ENCODE data around the gene NDUFS3.

The NDUFS3 gene

GRCh38 chr11:47617417-47617809, 38.5 kb downstream of the NDUFS3 start:
- Histone ChIP-seq H4K20me1 (ENCODE audit: insufficient read depth, low read length, poor library complexity, severe bottlenecking) (no peaks in the 10 kb centered on the region), H3K4me1 (ENCODE audit: insufficient read depth, low read length, poor library complexity, severe bottlenecking) (peaks cover 4% of the 10 kb centered on the region), H3K9me3 (ENCODE audit: insufficient read depth, low read depth, low read length) (no peaks in the 10 kb centered on the region), H2AFZ (ENCODE audit: low read length) (no peak overlapping the region), H3K4me3 (ENCODE audit: low read length, poor library complexity, severe bottlenecking) (no peak overlapping the region), H3K9me2 (replicated peaks; ENCODE audit: low read depth, low read length) (no peaks in the 10 kb centered on the region), H3K9ac (ENCODE audit: low read depth, low read length, poor library complexity, severe bottlenecking) (peak overlapping the region; percentile 57), H3K79me2 (ENCODE audit: insufficient read depth, low read length) (no peaks in the 10 kb centered on the region), H3K4me2 (ENCODE audit: low read depth, low read length, poor library complexity, severe bottlenecking) (no peak overlapping the region), H3F3A (ENCODE audit: low read depth) (peaks cover 2% of the 10 kb centered on the region; the same call in 1 of the 2 replicates), H3K36me3 (ENCODE audit: insufficient read depth, low read length) (peaks cover 35% of the 10 kb centered on the region; the same call in 1 of the 2 replicates), H3K27me3 (ENCODE audit: insufficient read depth, low read length, poor library complexity, severe bottlenecking) (no peaks in the 10 kb centered on the region)
- TF ChIP-seq CTCF (conservative IDR thresholded peaks at IDR 0.05; ENCODE audit: low read length) = no peak
- no peak for TF ChIP-seq EZH2phosphoT487 (IDR thresholded peaks at IDR 0.05; ENCODE audit: borderline replicate concordance)

- H2AFZ ChIP-seq (ENCODE audit: low read length) = no peak overlapping the region
- peaks cover 2% of the 10 kb centered on the region; the same call in 1 of the 2 replicates for H3F3A ChIP-seq (ENCODE audit: low read depth)
- H3K9me2 ChIP-seq (replicated peaks; ENCODE audit: low read depth, low read length) = no peaks in the 10 kb centered on the region
- peaks cover 59% of the 10 kb centered on the region; the same call in 1 of the 2 replicates for H3K36me3 ChIP-seq (ENCODE audit: insufficient read depth, low read length)
- no peak overlapping the region for H3K4me2 ChIP-seq (ENCODE audit: low read depth, low read length, poor library complexity, severe bottlenecking)
- H3K79me2 ChIP-seq (ENCODE audit: insufficient read depth, low read length) = no peaks in the 10 kb centered on the region
- H3K9ac ChIP-seq (ENCODE audit: low read depth, low read length, poor library complexity, severe bottlenecking) = no peak overlapping the region
- no peak overlapping the region for H3K4me3 ChIP-seq (ENCODE audit: low read length, poor library complexity, severe bottlenecking)
- H4K20me1 ChIP-seq (ENCODE audit: insufficient read depth, low read length, poor library complexity, severe bottlenecking) = no peaks in the 10 kb centered on the region
- H3K4me1 ChIP-seq (ENCODE audit: insufficient read depth, low read length, poor library complexity, severe bottlenecking) = peaks cover 4% of the 10 kb centered on the region
- H3K9me3 ChIP-seq (ENCODE audit: insufficient read depth, low read depth, low read length) = no peaks in the 10 kb centered on the region
- TF ChIP-seq EZH2phosphoT487 (IDR thresholded peaks at IDR 0.05; ENCODE audit: borderline replicate concordance) = no peak
- no peak for TF ChIP-seq CTCF (conservative IDR thresholded peaks at IDR 0.05; ENCODE audit: low read length)
- no peaks in the 10 kb centered on the region for H3K27me3 ChIP-seq (ENCODE audit: insufficient read depth, low read length, poor library complexity, severe bottlenecking)
These were observed 42.0 kb downstream of the NDUFS3 start for GRCh38 chr11:47620836-47621378.

- H4K20me1 ChIP-seq (ENCODE audit: insufficient read depth, low read length, poor library complexity, severe bottlenecking) = no peaks in the 10 kb centered on the region
- H3K9me2 ChIP-seq (replicated peaks; ENCODE audit: low read depth, low read length) = no peaks in the 10 kb centered on the region
- H2AFZ ChIP-seq (ENCODE audit: low read length) = no peak overlapping the region
- no peak overlapping the region for H3K4me2 ChIP-seq (ENCODE audit: low read depth, low read length, poor library complexity, severe bottlenecking)
- no peaks in the 10 kb centered on the region for H3K27me3 ChIP-seq (ENCODE audit: insufficient read depth, low read length, poor library complexity, severe bottlenecking)
- no peak overlapping the region for H3K4me3 ChIP-seq (ENCODE audit: low read length, poor library complexity, severe bottlenecking)
- H3K9me3 ChIP-seq (ENCODE audit: insufficient read depth, low read depth, low read length) = no peaks in the 10 kb centered on the region
- no peaks in the 10 kb centered on the region for H3F3A ChIP-seq (ENCODE audit: low read depth)
- no peak overlapping the region for H3K9ac ChIP-seq (ENCODE audit: low read depth, low read length, poor library complexity, severe bottlenecking)
- H3K4me1 ChIP-seq (ENCODE audit: insufficient read depth, low read length, poor library complexity, severe bottlenecking) = no peaks in the 10 kb centered on the region
- TF ChIP-seq CTCF (conservative IDR thresholded peaks at IDR 0.05; ENCODE audit: low read length) (no peak), EZH2phosphoT487 (IDR thresholded peaks at IDR 0.05; ENCODE audit: borderline replicate concordance) (no peak)
- peaks cover 80% of the 10 kb centered on the region; the same call in 1 of the 2 replicates for H3K36me3 ChIP-seq (ENCODE audit: insufficient read depth, low read length)
- no peaks in the 10 kb centered on the region for H3K79me2 ChIP-seq (ENCODE audit: insufficient read depth, low read length)
These were observed 47.4 kb downstream of the NDUFS3 start for GRCh38 chr11:47626234-47626633.
